GM23338 (cell line): Measurements from ENCODE around the gene PAXX. TPM values are rescaled to one million over a fixed set of nuclear protein-coding genes. Genes with fewer than 3 reads are reported as not detected.

Experiments
- ATAC-seq: fragments of 200-7000 bp; cut with Tn5 transposase; 3 replicates; pipeline ENCODE4 v1.9.1; 2020
- DNase-seq: peaks from one replicate; pipeline ENCODE4 v3.0.0-alpha.2; 2015; ENCODE audit warnings: low spot score
- H2AFZ ChIP-seq: fragments of 200-600 bp; sonication (generic); 2 replicates; pipeline ENCODE4 v1.8.0; 2016; ENCODE audit warnings: antibody characterized with exemption, mild to moderate bottlenecking, moderate library complexity
- H3F3A ChIP-seq: fragments of 200-600 bp; sonication (generic); replicated peaks from 2 replicates; pipeline ENCODE4 v1.8.0; 2017; ENCODE audit warnings: antibody characterized with exemption, mixed run types, low read depth
- H3K27ac ChIP-seq: fragments of 200-600 bp; sonication (generic); 2 replicates; pipeline ENCODE4 v1.6.1; 2016; ENCODE audit warnings: low read depth
- H3K27me3 ChIP-seq: fragments of 200-600 bp; sonication (generic); 2 replicates; pipeline ENCODE4 v1.8.0; 2016; ENCODE audit warnings: mild to moderate bottlenecking, mixed run types, moderate library complexity; ENCODE audit not compliant: insufficient read depth
- H3K36me3 ChIP-seq: fragments of 200-600 bp; sonication (generic); 2 replicates; pipeline ENCODE4 v1.8.0; 2016; ENCODE audit warnings: mild to moderate bottlenecking; ENCODE audit not compliant: insufficient read depth
- H3K4me1 ChIP-seq: fragments of 200-600 bp; sonication (generic); 2 replicates; pipeline ENCODE4 v1.8.0; 2016; ENCODE audit warnings: mild to moderate bottlenecking, moderate library complexity; ENCODE audit not compliant: insufficient read depth
- H3K4me2 ChIP-seq: fragments of 200-600 bp; sonication (generic); 2 replicates; pipeline ENCODE4 v1.7.1; 2017; ENCODE audit warnings: mixed run types
- H3K4me3 ChIP-seq: fragments of 200-600 bp; sonication (generic); 2 replicates; pipeline ENCODE4 v1.6.1; 2016; ENCODE audit warnings: mixed run types
- H3K79me2 ChIP-seq: fragments of 200-600 bp; sonication (generic); replicated peaks from 2 replicates; pipeline ENCODE4 v1.8.0; 2017; ENCODE audit warnings: mild to moderate bottlenecking; ENCODE audit not compliant: insufficient read depth
- H3K9me2 ChIP-seq: fragments of 200-600 bp; sonication (generic); 2 replicates; pipeline ENCODE4 v1.8.0; 2017; ENCODE audit not compliant: insufficient read depth
- H4K20me1 ChIP-seq: fragments of 200-600 bp; sonication (generic); replicated peaks from 2 replicates; pipeline ENCODE4 v1.8.0; 2017; ENCODE audit warnings: mild to moderate bottlenecking; ENCODE audit not compliant: insufficient read depth
- H3K27ac Mint-ChIP-seq: 2 replicates; pipeline ENCODE4 v1.8.0; 2020; ENCODE audit warnings: inconsistent platforms, mild to moderate bottlenecking, moderate library complexity, mixed read lengths
- H3K27me3 Mint-ChIP-seq: 3 replicates; pipeline ENCODE4 v1.8.0; 2022; ENCODE audit warnings: low read depth, mild to moderate bottlenecking, moderate library complexity, mixed read lengths, inconsistent platforms; ENCODE audit not compliant: insufficient read depth, poor library complexity
- H3K36me3 Mint-ChIP-seq: 3 replicates; pipeline ENCODE4 v1.8.0; 2021; ENCODE audit warnings: low read depth, mild to moderate bottlenecking, inconsistent platforms, moderate library complexity, mixed read lengths
- H3K4me1 Mint-ChIP-seq: 3 replicates; pipeline ENCODE4 v1.8.0; 2020; ENCODE audit warnings: mild to moderate bottlenecking, inconsistent platforms, mixed read lengths
- H3K4me3 Mint-ChIP-seq: 3 replicates; pipeline ENCODE4 v1.8.0; 2021; ENCODE audit warnings: moderate library complexity, mild to moderate bottlenecking, inconsistent platforms, mixed read lengths
- H3K9me3 Mint-ChIP-seq: 3 replicates; pipeline ENCODE4 v1.8.0; 2020; ENCODE audit warnings: moderate library complexity, mild to moderate bottlenecking, inconsistent platforms, mixed read lengths
- CREB1 ChIP-seq: fragments of 250-450 bp; sonication (Bioruptor Pico); IDR thresholded peaks from 2 replicates; pipeline ENCODE4 v1.5.0; 2020; ENCODE audit warnings: low read depth, mild to moderate bottlenecking, moderate library complexity
- EZH2 ChIP-seq: fragments of 200-600 bp; sonication (generic); IDR thresholded peaks from one replicate; pipeline ENCODE4 v1.8.0; 2017; ENCODE audit warnings: antibody characterized with exemption, mild to moderate bottlenecking, low read depth; ENCODE audit not compliant: unreplicated experiment
- EZH2phosphoT487 ChIP-seq: fragments of 200-600 bp; sonication (generic); IDR thresholded peaks from one replicate; pipeline ENCODE4 v1.8.1; 2018; ENCODE audit warnings: antibody characterized with exemption; ENCODE audit not compliant: unreplicated experiment
- JUNB ChIP-seq: IDR thresholded peaks from one replicate; pipeline ENCODE4 v1.6.1; 2016; ENCODE audit warnings: antibody characterized with exemption; ENCODE audit not compliant: unreplicated experiment
- NANOG ChIP-seq: IDR thresholded peaks from 2 replicates; pipeline ENCODE4 v1.6.1; 2016; ENCODE audit warnings: antibody characterized with exemption, borderline replicate concordance
- POLR2AphosphoS5 ChIP-seq: IDR thresholded peaks from 2 replicates; pipeline ENCODE4 v1.6.1; 2016; ENCODE audit warnings: antibody characterized with exemption, low read depth
- REST ChIP-seq: IDR thresholded peaks from one replicate; pipeline ENCODE4 v1.6.1; 2018; ENCODE audit warnings: antibody characterized with exemption; ENCODE audit not compliant: unreplicated experiment
- STAT1 ChIP-seq: IDR thresholded peaks from one replicate; pipeline ENCODE4 v1.6.1; 2016; ENCODE audit warnings: antibody characterized with exemption; ENCODE audit not compliant: unreplicated experiment
- ZNF114 ChIP-seq: fragments of 250-450 bp; sonication (Bioruptor Pico); IDR thresholded peaks from 2 replicates; pipeline ENCODE4 v1.5.0; 2020; ENCODE audit warnings: mild to moderate bottlenecking, moderate library complexity
- ZNF331 ChIP-seq: fragments of 250-450 bp; sonication (Bioruptor Pico); IDR thresholded peaks from 2 replicates; pipeline ENCODE4 v1.5.0; 2020; ENCODE audit warnings: low read depth, mild to moderate bottlenecking, moderate library complexity
- ZNF462 ChIP-seq: fragments of 250-450 bp; sonication (Bioruptor Pico); IDR thresholded peaks from 2 replicates; pipeline ENCODE4 v1.5.0; 2020; ENCODE audit warnings: mild to moderate bottlenecking, moderate library complexity
- polyA plus RNA-seq: library from polyadenylated mRNA; unstranded; fragments of >200 nt; fragmentation: Nextera tagmentation; extraction: Ambion mirVana; gene quantifications from 2 replicates; pipeline ENCODE4 v1.2.1, GENCODE V29; 2016
- total RNA-seq: library from RNA; depleted of rRNA; stranded (reverse); fragments of >200 nt; shearing (Covaris generic); gene quantifications from 2 replicates; pipeline ENCODE4 v1.2.3, GENCODE V29; 2014
- TF ChIP-seq, protein P1 (sequence below): IDR thresholded peaks from 2 replicates; pipeline ENCODE4 v1.6.1; 2016; ENCODE audit warnings: antibody characterized with exemption

The PAXX gene
- total and polyA plus RNA-seq, 2 experiments from 2014 or later, result 71.5 to 86.0 TPM

DNA sequence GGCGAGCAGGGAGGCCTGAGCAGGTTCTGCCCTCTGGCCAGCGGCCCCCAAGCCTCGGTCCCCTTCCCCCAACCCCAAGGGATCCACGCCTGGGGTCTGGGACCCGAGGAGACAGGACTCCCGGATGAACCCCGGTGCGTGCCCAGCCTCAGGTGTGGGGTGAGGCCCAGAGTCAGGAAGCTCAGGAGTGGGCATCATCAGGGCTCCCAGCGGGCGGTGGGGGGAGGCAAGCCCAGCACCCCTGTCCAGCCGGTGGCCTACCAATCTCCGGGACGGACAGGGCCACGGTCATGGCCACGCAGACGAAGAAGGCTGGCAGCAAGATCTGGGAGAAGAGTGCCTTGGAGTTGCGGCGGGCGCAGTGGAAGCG lies 21.3 kb downstream of the PAXX start:
- no peak overlapping the region for H3K27ac ChIP-seq
- Mint-ChIP-seq H3K4me1 (no peaks in the 10 kb centered on the region), H3K27me3 (peaks cover under 1% of the 10 kb centered on the region), H3K36me3 (peaks cover 2% of the 10 kb centered on the region; the same call in 1 of the 3 replicates), H3K9me3 (no peaks in the 10 kb centered on the region), H3K4me3 (no peak overlapping the region), H3K27ac (no peak overlapping the region)
- no peak overlapping the region for H3K4me3 ChIP-seq
- no peak overlapping the region for H2AFZ ChIP-seq
- DNase-seq (no peak), ATAC-seq (peak; percentile 10)
- H3K79me2 ChIP-seq, result no peaks in the 10 kb centered on the region
- no peaks in the 10 kb centered on the region for H4K20me1 ChIP-seq
- no peak overlapping the region for H3K4me2 ChIP-seq
- no peaks in the 10 kb centered on the region for H3K9me2 ChIP-seq
- H3K27me3 ChIP-seq, result no peaks in the 10 kb centered on the region
- no peaks in the 10 kb centered on the region for H3K4me1 ChIP-seq
- H3F3A ChIP-seq, result no peaks in the 10 kb centered on the region
- TF ChIP-seq POLR2AphosphoS5, result no peak
- no peak for TF ChIP-seq EZH2
- no peaks in the 10 kb centered on the region for H3K36me3 ChIP-seq

DNA sequence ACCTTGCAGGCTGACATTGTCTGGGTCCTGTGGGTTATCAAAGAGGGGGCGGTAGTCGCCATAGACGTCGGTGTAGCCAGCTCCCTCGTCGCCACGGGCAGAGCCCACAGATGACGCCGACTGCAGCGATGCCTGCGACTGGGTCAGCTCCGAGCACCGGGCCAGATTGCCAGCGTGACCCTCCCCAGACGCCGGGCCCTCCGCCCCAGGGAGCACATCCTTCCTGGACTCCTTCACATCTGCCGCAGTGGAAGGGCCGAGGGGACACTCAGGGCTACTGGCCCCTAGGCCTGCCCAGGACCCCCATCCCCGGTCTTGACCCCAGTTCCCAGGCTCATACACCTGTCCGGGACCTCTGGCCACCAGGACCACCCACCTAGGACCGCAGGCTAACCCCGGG lies 21.9 kb downstream of the PAXX start:
- Histone ChIP-seq H4K20me1 (no peaks in the 10 kb centered on the region), H3F3A (no peaks in the 10 kb centered on the region), H3K36me3 (no peaks in the 10 kb centered on the region), H3K4me3 (no peak overlapping the region), H3K4me1 (no peaks in the 10 kb centered on the region), H3K27ac (no peak overlapping the region), H2AFZ (no peak overlapping the region), H3K79me2 (no peaks in the 10 kb centered on the region), H3K9me2 (no peaks in the 10 kb centered on the region), H3K27me3 (no peaks in the 10 kb centered on the region), H3K4me2 (no peak overlapping the region)
- peaks cover 2% of the 10 kb centered on the region for H3K27me3 Mint-ChIP-seq
- H3K9me3 Mint-ChIP-seq, result no peaks in the 10 kb centered on the region
- H3K4me3 Mint-ChIP-seq, result no peak overlapping the region
- no peak for ATAC-seq
- no peak for DNase-seq
- H3K27ac Mint-ChIP-seq, result no peak overlapping the region
- peaks cover 2% of the 10 kb centered on the region; the same call in 1 of the 3 replicates for H3K36me3 Mint-ChIP-seq
- H3K4me1 Mint-ChIP-seq, result no peaks in the 10 kb centered on the region
- TF ChIP-seq STAT1 (no peak), CREB1 (CRISPR knock-in tag) (no peak), NANOG (no peak), REST (no peak), POLR2AphosphoS5 (no peak), ZNF462 (CRISPR knock-in tag) (no peak), EZH2phosphoT487 (no peak), ZNF331 (CRISPR knock-in tag) (no peak), ZNF114 (CRISPR knock-in tag) (no peak), JUNB (no peak)
- TF ChIP-seq, protein P1, sequence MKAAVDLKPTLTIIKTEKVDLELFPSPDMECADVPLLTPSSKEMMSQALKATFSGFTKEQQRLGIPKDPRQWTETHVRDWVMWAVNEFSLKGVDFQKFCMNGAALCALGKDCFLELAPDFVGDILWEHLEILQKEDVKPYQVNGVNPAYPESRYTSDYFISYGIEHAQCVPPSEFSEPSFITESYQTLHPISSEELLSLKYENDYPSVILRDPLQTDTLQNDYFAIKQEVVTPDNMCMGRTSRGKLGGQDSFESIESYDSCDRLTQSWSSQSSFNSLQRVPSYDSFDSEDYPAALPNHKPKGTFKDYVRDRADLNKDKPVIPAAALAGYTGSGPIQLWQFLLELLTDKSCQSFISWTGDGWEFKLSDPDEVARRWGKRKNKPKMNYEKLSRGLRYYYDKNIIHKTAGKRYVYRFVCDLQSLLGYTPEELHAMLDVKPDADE, result no peak
